H9 (cell line): Measurements from ENCODE around the gene LPXN. TPM values are rescaled to one million over a fixed set of nuclear protein-coding genes. Genes with fewer than 3 reads are reported as not detected.

Experiments used
- DNase-seq: peaks from one replicate; pipeline ENCODE4 v3.0.0-alpha.2; 2017
- H2AFZ ChIP-seq: one replicate; pipeline ENCODE4 v1.6.1; 2013; ENCODE audit warnings: mild to moderate bottlenecking, low read length, control low read depth, moderate library complexity
- H2AK5ac ChIP-seq: 2 replicates; pipeline ENCODE4 v1.6.1; 2013; ENCODE audit warnings: low read length, control low read depth, mixed read lengths; ENCODE audit not compliant: insufficient read length
- H2BK120ac ChIP-seq: one replicate; pipeline ENCODE4 v1.6.1; 2013; ENCODE audit warnings: low read depth, mild to moderate bottlenecking, low read length, control low read depth, inconsistent platforms; ENCODE audit not compliant: poor library complexity, severe bottlenecking
- H2BK12ac ChIP-seq: 2 replicates; pipeline ENCODE4 v1.6.1; 2013; ENCODE audit warnings: low read length, control low read depth, mixed read lengths, low read depth; ENCODE audit not compliant: insufficient read length
- H2BK15ac ChIP-seq: 2 replicates; pipeline ENCODE4 v1.6.1; 2013; ENCODE audit warnings: low read depth, low read length, control low read depth
- H2BK20ac ChIP-seq: one replicate; pipeline ENCODE4 v1.6.1; 2013; ENCODE audit warnings: low read depth, mild to moderate bottlenecking, low read length, control low read depth, inconsistent platforms; ENCODE audit not compliant: poor library complexity, severe bottlenecking
- H2BK5ac ChIP-seq: 2 replicates; pipeline ENCODE4 v1.6.1; 2013; ENCODE audit warnings: low read length, control low read depth, mixed read lengths; ENCODE audit not compliant: insufficient read length
- H3K14ac ChIP-seq: 2 replicates; pipeline ENCODE4 v1.6.1; 2013; ENCODE audit warnings: low read length, control low read depth; ENCODE audit not compliant: insufficient read depth
- H3K18ac ChIP-seq: 2 replicates; pipeline ENCODE4 v1.6.1; 2013; ENCODE audit warnings: low read depth, mild to moderate bottlenecking, mixed read lengths, low read length, control low read depth; ENCODE audit not compliant: insufficient read length
- H3K23ac ChIP-seq: 2 replicates; pipeline ENCODE4 v1.6.1; 2013; ENCODE audit warnings: low read length, control low read depth, mixed read lengths, low read depth; ENCODE audit not compliant: insufficient read length
- H3K23me2 ChIP-seq: 2 replicates; pipeline ENCODE4 v1.6.1; 2013; ENCODE audit warnings: low read depth, mild to moderate bottlenecking, mixed read lengths, low read length, control low read depth; ENCODE audit not compliant: insufficient read length, poor library complexity, severe bottlenecking
- H3K27ac ChIP-seq: 2 replicates; pipeline ENCODE4 v1.5.1; 2013; ENCODE audit warnings: low read length, control low read depth, mixed read lengths, low read depth; ENCODE audit not compliant: insufficient read length
- H3K27me3 ChIP-seq: 2 replicates; pipeline ENCODE4 v1.6.1; 2013; ENCODE audit warnings: low read length, control low read depth, inconsistent platforms; ENCODE audit not compliant: insufficient read depth
- H3K4ac ChIP-seq: 2 replicates; pipeline ENCODE4 v1.6.1; 2013; ENCODE audit warnings: low read depth, mild to moderate bottlenecking, control low read depth, inconsistent platforms, low read length, moderate library complexity
- H3K4me1 ChIP-seq: 2 replicates; pipeline ENCODE4 v1.6.1; 2013; ENCODE audit warnings: low read length, control low read depth, inconsistent platforms; ENCODE audit not compliant: insufficient read depth
- H3K4me2 ChIP-seq: 2 replicates; pipeline ENCODE4 v1.6.1; 2013; ENCODE audit warnings: low read length, control low read depth, mixed read lengths; ENCODE audit not compliant: insufficient read length, insufficient read depth
- H3K56ac ChIP-seq: 2 replicates; pipeline ENCODE4 v1.6.1; 2013; ENCODE audit warnings: low read depth, mild to moderate bottlenecking, mixed read lengths, low read length, control low read depth; ENCODE audit not compliant: insufficient read length
- H3K79me1 ChIP-seq: 2 replicates; pipeline ENCODE4 v1.6.1; 2013; ENCODE audit warnings: low read depth, mild to moderate bottlenecking, moderate library complexity, low read length, control low read depth, inconsistent platforms; ENCODE audit not compliant: insufficient read depth, poor library complexity, severe bottlenecking
- H3K79me2 ChIP-seq: 2 replicates; pipeline ENCODE4 v1.6.1; 2013; ENCODE audit warnings: low read length, control low read depth, inconsistent platforms; ENCODE audit not compliant: insufficient read depth
- H3K9ac ChIP-seq: 2 replicates; pipeline ENCODE4 v1.6.1; 2013; ENCODE audit warnings: low read length, control low read depth, mixed read lengths; ENCODE audit not compliant: insufficient read length; ENCODE audit errors: extremely low read depth
- H3K9me3 ChIP-seq: one replicate; pipeline ENCODE4 v1.6.1; 2013; ENCODE audit warnings: low read depth, low read length, inconsistent platforms; ENCODE audit not compliant: control insufficient read depth
- H3T11ph ChIP-seq: one replicate; pipeline ENCODE4 v1.6.1; 2013; ENCODE audit warnings: mild to moderate bottlenecking, low read length, control low read depth, inconsistent platforms
- H4K20me1 ChIP-seq: one replicate; pipeline ENCODE4 v1.6.1; 2013; ENCODE audit not compliant: control insufficient read depth, insufficient read length, insufficient read depth
- H4K5ac ChIP-seq: 2 replicates; pipeline ENCODE4 v1.6.1; 2013; ENCODE audit warnings: low read depth, mild to moderate bottlenecking, mixed read lengths, low read length, control low read depth; ENCODE audit not compliant: insufficient read length
- H4K8ac ChIP-seq: replicated peaks from 2 replicates; pipeline ENCODE4 v1.6.1; 2013; ENCODE audit warnings: low read length, control low read depth, mixed read lengths, low read depth; ENCODE audit not compliant: insufficient read length
- H4K91ac ChIP-seq: 2 replicates; pipeline ENCODE4 v1.6.1; 2013; ENCODE audit warnings: low read depth, mild to moderate bottlenecking, moderate library complexity, mixed read lengths, low read length, control low read depth; ENCODE audit not compliant: insufficient read length
- H3K27ac Mint-ChIP-seq, 3 experiments: 2 replicates in 2 of 3; 3 replicates in 1 of 3; pipeline ENCODE4 v1.8.0; 2020 to 2021; ENCODE audit warnings: mixed read lengths in 3 of 3, mild to moderate bottlenecking in 1 of 3, moderate library complexity in 1 of 3
- H3K27me3 Mint-ChIP-seq: 2 replicates; pipeline ENCODE4 v1.8.0; 2021; ENCODE audit warnings: low read depth, mild to moderate bottlenecking, moderate library complexity, mixed read lengths
- H3K36me3 Mint-ChIP-seq, 3 experiments: 2 replicates in 2 of 3; 3 replicates in 1 of 3; pipeline ENCODE4 v1.8.0; 2020 to 2021; ENCODE audit warnings: low read depth in 3 of 3, mixed read lengths in 3 of 3; ENCODE audit not compliant: insufficient read depth in 1 of 3
- H3K4me1 Mint-ChIP-seq, 2 experiments: 2 replicates each; pipeline ENCODE4 v1.8.0; 2020; ENCODE audit warnings: mixed read lengths in 2 of 2
- H3K4me3 Mint-ChIP-seq, 2 experiments: 2 replicates in 1 of 2; 3 replicates in 1 of 2; pipeline ENCODE4 v1.8.0; 2020 to 2021; ENCODE audit warnings: mild to moderate bottlenecking in 2 of 2, mixed read lengths in 2 of 2, moderate library complexity in 1 of 2
- H3K9me3 Mint-ChIP-seq, 2 experiments: 2 replicates in 1 of 2; 3 replicates in 1 of 2; pipeline ENCODE4 v1.8.0; 2020; ENCODE audit warnings: mild to moderate bottlenecking in 2 of 2, mixed read lengths in 2 of 2, moderate library complexity in 1 of 2
- CTCF ChIP-seq: fragments of 200-600 bp; sonication (generic); conservative IDR thresholded peaks from 3 replicates; pipeline ENCODE4 v1.8.0; 2021; ENCODE audit warnings: antibody characterized with exemption, mild to moderate bottlenecking
- WGBS: extraction: QIAGEN DNeasy Blood & Tissue Kit; methylation state at CpG from one replicate; pipeline ENCODE4 v1.1.7; 2013; ENCODE audit warnings: missing lambda C conversion rate, low lambda C conversion rate, mixed read lengths; ENCODE audit not compliant: insufficient read length; ENCODE audit errors: extremely low coverage; 5-methylcytosine and 5-hydroxymethylcytosine counted together
- total RNA-seq: library from RNA; stranded (reverse); gene quantifications from 2 replicates; pipeline ENCODE4 v1.2.1, GENCODE V29; 2021

The LPXN gene
- total RNA-seq, 1 experiment from 2014 or later = 1.4 TPM

GRCh38 chr11:58513747-58514367 lies 61.8 kb downstream of the LPXN start:
- H3K79me2 ChIP-seq = no peaks in the 10 kb centered on the region
- TF ChIP-seq CTCF = peak; percentile 83
- no peak overlapping the region for H3K56ac ChIP-seq
- H3K23ac ChIP-seq = no peak overlapping the region
- H2BK20ac ChIP-seq = no peak overlapping the region
- H3K27ac ChIP-seq = no peak overlapping the region
- no peak overlapping the region for H2BK12ac ChIP-seq
- no peak overlapping the region for H3K9ac ChIP-seq
- WGBS = no CpG with 5 or more reads among the region's 5 CpGs
- Mint-ChIP-seq H3K36me3 (no peaks in the 10 kb centered on the region), H3K9me3 (no peaks in the 10 kb centered on the region), H3K27ac (no peak overlapping the region), H3K4me3 (no peak overlapping the region), H3K4me1 (peaks cover 11% of the 10 kb centered on the region in 2 experiments), H3K27me3 (peaks cover 4% of the 10 kb centered on the region)
- H3T11ph ChIP-seq = peak overlapping the region; percentile 53
- no peak overlapping the region for H3K18ac ChIP-seq
- no peak overlapping the region for H3K14ac ChIP-seq
- H3K4ac ChIP-seq = no peak overlapping the region
- H3K79me1 ChIP-seq = no peaks in the 10 kb centered on the region
- no peak overlapping the region for H2BK120ac ChIP-seq
- H2BK15ac ChIP-seq = no peak overlapping the region
- peak overlapping the region; percentile 97 for H2AFZ ChIP-seq
- no peaks in the 10 kb centered on the region for H3K23me2 ChIP-seq
- no peaks in the 10 kb centered on the region for H3K4me1 ChIP-seq
- H3K4me2 ChIP-seq = no peak overlapping the region
- H3K9me3 ChIP-seq = no peaks in the 10 kb centered on the region
- peak; percentile 62 for DNase-seq
- no peaks in the 10 kb centered on the region for H4K20me1 ChIP-seq
- H4K8ac ChIP-seq = no peak overlapping the region
- no peaks in the 10 kb centered on the region for H3K27me3 ChIP-seq
- H2BK5ac ChIP-seq = no peak overlapping the region
- H4K5ac ChIP-seq = no peak overlapping the region
- no peak overlapping the region for H2AK5ac ChIP-seq
- no peak overlapping the region for H4K91ac ChIP-seq
